ENCODE data around the gene RETREG3.

GRCh38 chr17:42623732-42624596, 14.8 kb upstream of the RETREG3 start:
- TF ChIP-seq POLR2A (IDR thresholded peaks at IDR 0.05; ENCODE audit: low read length) (peak; percentile 79), GATA1 (IDR thresholded peaks at IDR 0.05; ENCODE audit: low read depth, low read length) (no peak)

Measured in erythroblast (primary cell).